ENCODE data around the gene ZNF215. TPM values are rescaled to one million over a fixed set of nuclear protein-coding genes. Genes with fewer than 3 reads are reported as not detected.
"Not testable (repeated sequence)": the region's sequence is repeated elsewhere in the genome, so short reads cannot be mapped to it uniquely, and the experiment has no call there.

ZNF215 gene
- total and polyA plus RNA-seq, 8 donors: 0.46 to 12.3 (median 1.0) TPM; not detected in 1

DNA sequence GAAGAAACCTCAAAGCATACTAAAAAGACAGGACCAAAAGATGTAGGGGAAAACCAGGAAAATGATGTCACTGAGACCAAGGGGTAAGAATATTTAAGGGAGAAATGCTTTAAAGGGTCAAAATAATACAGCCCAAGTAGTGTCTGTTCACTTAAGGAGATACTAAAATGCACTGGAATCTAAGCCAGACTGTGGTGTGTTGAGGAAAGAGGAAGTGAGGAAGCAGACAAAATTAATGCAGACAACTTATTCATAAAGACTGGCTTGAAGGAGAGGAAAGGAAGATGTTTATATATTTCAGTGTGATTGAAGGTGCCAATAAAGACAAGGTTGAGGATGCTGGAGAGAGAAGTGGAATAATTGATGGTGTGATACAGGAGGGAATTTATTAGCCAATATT, 15.7 kb downstream of the ZNF215 start:
- Histone ChIP-seq H3K4me3 (no peak overlapping the region), H3K4me1 (no peaks in the 10 kb centered on the region), H3K27me3 (no peaks in the 10 kb centered on the region), H3K27ac (no peak overlapping the region), H3K36me3 (no peaks in the 10 kb centered on the region), H3K9me3 (no peaks in the 10 kb centered on the region)
- no peak for TF ChIP-seq CTCF (IDR thresholded peaks at IDR 0.05)
- TF ChIP-seq POLR2AphosphoS5 (IDR thresholded peaks at IDR 0.05): no peak
- TF ChIP-seq EP300 (IDR thresholded peaks at IDR 0.05): no peak
- no peak for TF ChIP-seq POLR2A (IDR thresholded peaks at IDR 0.05)
- DNase-seq: no peak
- intact Hi-C loops (cut with DNase I; ENCODE audit: low total_unique reads): no loop called here

DNA sequence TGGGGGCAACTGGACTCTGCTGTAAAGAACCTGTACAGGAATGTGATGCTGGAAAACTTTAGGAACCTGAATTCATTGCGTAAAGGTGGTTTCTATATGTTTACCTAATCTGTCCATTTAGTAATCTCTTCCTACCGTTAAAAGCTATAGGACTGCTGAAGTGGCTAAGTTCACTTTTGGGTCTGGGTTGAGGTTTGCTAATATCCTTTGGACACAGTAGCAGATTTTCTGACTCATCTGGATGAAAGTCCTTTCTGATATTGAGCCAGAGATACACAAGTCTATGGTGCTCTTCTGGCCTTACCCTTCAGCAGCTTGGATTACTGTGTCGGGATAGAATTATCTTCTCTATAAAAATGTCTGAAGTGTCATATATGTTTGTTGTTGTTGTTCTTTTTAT, 16.9 kb downstream of the ZNF215 start:
- no peaks in the 10 kb centered on the region for H3K36me3 ChIP-seq
- intact Hi-C loops (cut with DNase I; ENCODE audit: low total_unique reads): no loop called here
- DNase-seq: no peak
- no peak overlapping the region for H3K4me3 ChIP-seq
- no peaks in the 10 kb centered on the region for H3K4me1 ChIP-seq
- no peaks in the 10 kb centered on the region for H3K27me3 ChIP-seq
- TF ChIP-seq POLR2A (IDR thresholded peaks at IDR 0.05) (no peak), POLR2AphosphoS5 (IDR thresholded peaks at IDR 0.05) (no peak), EP300 (IDR thresholded peaks at IDR 0.05) (no peak), CTCF (IDR thresholded peaks at IDR 0.05) (no peak)
- no peak overlapping the region for H3K27ac ChIP-seq
- no peaks in the 10 kb centered on the region for H3K9me3 ChIP-seq
- whole genome bisulfite sequencing, 5 donors: 75 to 91% (median 84%) methylated on average over 3 of the region's 3 CpGs

- H3K27me3 ChIP-seq; intact Hi-C loops (cut with DNase I; ENCODE audit: low total_unique reads); DNase-seq; H3K36me3 ChIP-seq; H3K4me1 ChIP-seq; H3K4me3 ChIP-seq; H3K27ac ChIP-seq: not testable (repeated sequence)
- 82 to 91% (median 89%) methylated on average over 9 to 10 of the region's 10 CpGs for WGBS, 5 donors
- peaks cover 0 to 17% (median 6%) of the 10 kb centered on the region in 4 donors for H3K9me3 ChIP-seq
Measured at GRCh38 chr11:6954248-6954647, 28.0 kb downstream of the ZNF215 start.

GRCh38 chr11:6962141-6962540, 35.9 kb downstream of the ZNF215 start:
- Histone ChIP-seq H3K4me1 (no peaks in the 10 kb centered on the region), H3K36me3 (no peaks in the 10 kb centered on the region), H3K9me3 (peaks cover 0 to 4% (median 0%) of the 10 kb centered on the region in 4 donors), H3K27me3 (no peaks in the 10 kb centered on the region), H3K27ac (no peak overlapping the region), H3K4me3 (no peak overlapping the region)
- intact Hi-C loops (cut with DNase I; ENCODE audit: low total_unique reads): no loop called here
- TF ChIP-seq EP300 (IDR thresholded peaks at IDR 0.05) (no peak), POLR2A (IDR thresholded peaks at IDR 0.05) (no peak), CTCF (IDR thresholded peaks at IDR 0.05) (no peak), POLR2AphosphoS5 (IDR thresholded peaks at IDR 0.05) (no peak)
- DNase-seq: no peak

DNA sequence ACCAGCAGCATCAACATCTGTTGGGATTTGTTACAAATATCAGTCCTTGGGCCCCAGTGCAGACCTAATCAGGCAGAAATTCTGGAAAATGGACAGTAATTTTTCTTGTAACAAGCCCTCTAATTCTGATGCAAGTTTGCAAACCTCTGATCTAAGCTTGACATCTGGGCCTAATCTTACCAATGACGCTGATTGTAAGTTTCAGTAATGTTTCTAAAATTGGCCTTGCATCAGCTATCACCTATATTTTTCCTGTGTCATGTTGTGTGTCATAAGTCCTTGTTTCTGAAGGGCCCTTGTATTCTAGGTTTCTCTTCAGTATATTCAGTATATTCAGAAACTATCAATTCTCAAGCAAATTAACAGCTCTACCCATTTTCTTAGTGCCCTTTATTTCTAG, 36.4 kb downstream of the ZNF215 start:
- intact Hi-C loops (cut with DNase I; ENCODE audit: low total_unique reads): no loop called here
- DNase-seq: no peak

More for the DNA sequence above, 36.4 kb downstream of the ZNF215 start:
- Histone ChIP-seq H3K36me3 (no peaks in the 10 kb centered on the region), H3K4me3 (no peak overlapping the region), H3K27ac (no peak overlapping the region), H3K27me3 (no peaks in the 10 kb centered on the region), H3K4me1 (no peaks in the 10 kb centered on the region), H3K9me3 (peaks cover 0 to 9% (median 2%) of the 10 kb centered on the region in 4 donors)
- WGBS, 5 donors: 78 to 100% (median 84%) methylated on average over 1 of the region's 1 CpG
- TF ChIP-seq POLR2A (IDR thresholded peaks at IDR 0.05): no peak
- no peak for TF ChIP-seq POLR2AphosphoS5 (IDR thresholded peaks at IDR 0.05)
- no peak for TF ChIP-seq EP300 (IDR thresholded peaks at IDR 0.05)
- TF ChIP-seq CTCF (IDR thresholded peaks at IDR 0.05): no peak
